K562 (cell line): ENCODE data around the gene SEC14L5. TPM values are rescaled to one million over a fixed set of nuclear protein-coding genes. Genes with fewer than 3 reads are reported as not detected.

Experiments
- ATAC-seq: fragments of 200-7000 bp; cut with Tn5 transposase; 3 replicates; pipeline ENCODE4 v1.9.1; 2020; ENCODE audit warnings: moderate library complexity
- BruUV-seq: library from RNA; stranded (reverse); fragments of 400-500 nt; replicated peaks from 2 replicates; lab custom pipeline; 2021; lab: Mats Ljungman, UMichigan
- CTCF ChIA-PET: fragments of 300-600 bp; formaldehyde crosslinking; extraction: SDS; loops from one replicate; lab custom pipeline; 2021; ENCODE audit warnings: low intra/inter-chr PET ratio; lab: Yijun Ruan, JAX
- POLR2A ChIA-PET: fragments of 300-600, 350-650 bp; sonication (Branson Sonifier 250); formaldehyde crosslinking; extraction: SDS; loops from one replicate; lab custom pipeline; 2021; ENCODE audit warnings: antibody characterized with exemption, inconsistent platforms; lab: Yijun Ruan, JAX
- DNase-seq, 4 experiments: peaks; one replicate each; pipeline versions ENCODE4 v3.0.0 to v3.0.0-alpha.2; 2011 to 2018; ENCODE audit warnings: low spot score in 3 of 4, mixed read lengths in 3 of 4; ENCODE audit errors: extremely low read depth in 1 of 4
- FAIRE-seq: peaks from 2 replicates; lab custom pipeline; 2011; peaks lifted over from hg19 to GRCh38; lab: Jason Lieb, UNC
- H2AFZ ChIP-seq: 2 replicates; pipeline ENCODE4 v1.6.0; 2011; ENCODE audit warnings: low read depth, low read length, control low read depth, inconsistent platforms
- H3K27ac ChIP-seq: fragments of 200-600 bp; 3 replicates; pipeline ENCODE4 v1.8.0; 2011; ENCODE audit warnings: low read depth, mild to moderate bottlenecking, control low read depth, inconsistent platforms, low read length, moderate library complexity, mixed read lengths; ENCODE audit errors: extremely low read depth
- H3K27me3 ChIP-seq, 2 experiments: fragments of 300-600 bp in 1 of 2; 2 replicates in 1 of 2; 3 replicates in 1 of 2; pipeline versions ENCODE4 v1.6.0 to v1.8.0; 2011; ENCODE audit warnings: inconsistent platforms in 2 of 2, low read length in 2 of 2, mild to moderate bottlenecking in 1 of 2, mixed read lengths in 1 of 2, moderate library complexity in 1 of 2; ENCODE audit not compliant: control insufficient read depth in 2 of 2, insufficient read depth in 2 of 2
- H3K36me3 ChIP-seq: fragments of 300-600 bp; 3 replicates; pipeline ENCODE4 v1.8.0; 2011; ENCODE audit warnings: mild to moderate bottlenecking, low read length, inconsistent platforms; ENCODE audit not compliant: control insufficient read depth, insufficient read depth
- H3K4me1 ChIP-seq, 2 experiments: fragments of 200-600 bp in 1 of 2; replicated peaks in 1 of 2; 2 replicates in 1 of 2; 3 replicates in 1 of 2; pipeline versions ENCODE4 v1.5.1 to v1.8.0; 2011; ENCODE audit warnings: inconsistent platforms in 2 of 2, low read length in 2 of 2, mild to moderate bottlenecking in 1 of 2, mixed read lengths in 1 of 2, moderate library complexity in 1 of 2; ENCODE audit not compliant: control insufficient read depth in 2 of 2, insufficient read depth in 2 of 2
- H3K4me2 ChIP-seq: 2 replicates; pipeline ENCODE4 v1.6.1; 2011; ENCODE audit warnings: low read length, control low read depth, inconsistent platforms, mixed read lengths; ENCODE audit not compliant: insufficient read depth
- H3K4me3 ChIP-seq: fragments of 200-600 bp; sonication (generic), shearing (Covaris generic); 2 replicates; pipeline ENCODE4 v1.5.1; 2016; ENCODE audit warnings: control low read depth, inconsistent platforms
- H3K79me2 ChIP-seq: fragments of 200-600 bp; 3 replicates; pipeline ENCODE4 v1.8.0; 2011; ENCODE audit warnings: low read length, inconsistent platforms; ENCODE audit not compliant: control insufficient read depth, insufficient read depth
- H3K9ac ChIP-seq, 2 experiments: 2 replicates each; pipeline versions ENCODE4 v1.6.0 to v1.6.1; 2011; ENCODE audit warnings: low read depth in 2 of 2, low read length in 2 of 2, control low read depth in 1 of 2, inconsistent platforms in 1 of 2, mild to moderate bottlenecking in 1 of 2, mixed read lengths in 1 of 2; ENCODE audit not compliant: insufficient read depth in 1 of 2
- H3K9me1 ChIP-seq: one replicate; pipeline ENCODE4 v1.6.0; 2011; ENCODE audit warnings: inconsistent platforms, mild to moderate bottlenecking, low read length, moderate library complexity; ENCODE audit not compliant: control insufficient read depth, insufficient read depth
- H3K9me3 ChIP-seq: replicated peaks from 2 replicates; pipeline ENCODE4 v1.5.1; 2011; ENCODE audit warnings: low read depth, low read length, inconsistent platforms; ENCODE audit not compliant: control insufficient read depth, insufficient read depth
- H4K20me1 ChIP-seq: replicated peaks from 2 replicates; pipeline ENCODE4 v1.6.1; 2011; ENCODE audit warnings: low read length, inconsistent platforms, mixed read lengths; ENCODE audit not compliant: control insufficient read depth, insufficient read depth
- HDGF ChIP-seq: fragments of 450-650 bp; IDR thresholded peaks from 2 replicates; pipeline ENCODE4 v1.6.1; 2016
- KDM5B ChIP-seq: fragments of 200-600 bp; sonication (generic); IDR thresholded peaks from 2 replicates; pipeline ENCODE4 v1.6.1; 2012; ENCODE audit warnings: low read depth, mild to moderate bottlenecking, moderate library complexity, low read length, control low read depth, inconsistent platforms; ENCODE audit not compliant: insufficient replicate concordance
- MGA ChIP-seq: fragments of 450-650 bp; IDR thresholded peaks from 2 replicates; pipeline ENCODE4 v1.6.1; 2016; ENCODE audit warnings: mild to moderate bottlenecking, moderate library complexity
- NKRF ChIP-seq: fragments of 450-650 bp; IDR thresholded peaks from 2 replicates; pipeline ENCODE4 v1.6.1; 2016; ENCODE audit warnings: borderline replicate concordance
- TBP ChIP-seq: optimal IDR thresholded peaks from 2 replicates; pipeline ENCODE3; 2011; ENCODE audit warnings: low read depth, low read length, improper control_type of control experiment
- ZBTB26 ChIP-seq: fragments of 450-650 bp; formaldehyde crosslinking; IDR thresholded peaks from 2 replicates; pipeline ENCODE4 v1.4.0; 2022; ENCODE audit warnings: missing genetic modification characterization
- ZNF143 ChIP-seq: sonication (generic); formaldehyde crosslinking; IDR thresholded peaks from 2 replicates; pipeline ENCODE4 v1.9.0; 2022; ENCODE audit warnings: mild to moderate bottlenecking, missing genetic modification reagents
- ZNF586 ChIP-seq: fragments of 450-650 bp; formaldehyde crosslinking; conservative IDR thresholded peaks from 2 replicates; pipeline ENCODE4 v1.4.0; 2020; ENCODE audit warnings: mild to moderate bottlenecking, moderate library complexity
- WGBS: fragments of 100-300 bp; shearing (Covaris generic); methylation state at CpG from one replicate; pipeline ENCODE4 v1.1.6; 2016; ENCODE audit warnings: low coverage, mixed read lengths; ENCODE audit not compliant: insufficient coverage; ENCODE audit errors: missing lambda C conversion rate; 5-methylcytosine and 5-hydroxymethylcytosine counted together
- in situ Hi-C: fragments of 300-500 bp; cut with MboI; formaldehyde crosslinking; loops from 4 replicates; pipeline ENCODE4 v1.15.0; 2018; ENCODE audit warnings: inconsistent platforms, mixed read lengths
- intact Hi-C: fragments of 100-400 bp; cut with micrococcal nuclease; formaldehyde crosslinking; loops from 2 replicates; pipeline ENCODE4 v1.14.2; 2022
- polyA plus RNA-seq, 8 experiments: library from polyadenylated mRNA; depleted of rRNA in 4 of 8; stranded (reverse) in 5 of 8; unstranded in 3 of 8; fragments of >200 nt; fragmentation: Nextera tagmentation in 2 of 8; fragmentation: Illumina TruSeq in 1 of 8; extraction: Ambion mirVana in 2 of 8; extraction: Trizol in 1 of 8; gene quantifications; 2 replicates each; pipeline versions ENCODE4 v1.2.1 to v1.2.3, GENCODE V29; 2011 to 2014; ENCODE audit warnings: inconsistent platforms in 1 of 8, missing spikeins in 1 of 8
- total RNA-seq, 7 experiments: library from RNA; depleted of rRNA in 6 of 7; stranded (reverse); fragments of >200 nt in 6 of 7; fragmentation: Illumina TruSeq in 2 of 7; extraction: Trizol in 2 of 7; gene quantifications; 2 replicates each; pipeline versions ENCODE4 v1.2.1 to v1.2.3, GENCODE V29; 2011 to 2021; ENCODE audit warnings: low replicate concordance in 1 of 7

The SEC14L5 gene
- total and polyA plus RNA-seq, 9 of the 15 experiments (the other 6 are each of a cell fraction or from before 2014, with no cell fraction given) = 0.11 TPM; not detected in 8

- Histone ChIP-seq H3K4me1 (peaks cover 0 to 4% of the 10 kb centered on the region in 2 experiments; a peak in 1 of 5 replicates), H3K9me3 (no peaks in the 10 kb centered on the region)
- intact Hi-C loops = no loop called here
- no peak for TF ChIP-seq ZNF143
- TF ChIP-seq ZNF586 (CRISPR knock-in tag) = no peak
- TF ChIP-seq HDGF = no peak
- no peak for TF ChIP-seq KDM5B
- no peak for TF ChIP-seq NKRF
- TF ChIP-seq ZBTB26 (CRISPR knock-in tag) = no peak
- no peak for TF ChIP-seq TBP
- TF ChIP-seq MGA = no peak
Measured at GRCh38 chr16:4910828-4911227, 47.3 kb upstream of the SEC14L5 start.

More at GRCh38 chr16:4910828-4911227, 47.3 kb upstream of the SEC14L5 start:
- DNase-seq (no peak), FAIRE-seq (no peak), ATAC-seq (no peak)
- ChIA-PET CTCF (no interaction called here), POLR2A (interaction anchor here (1.2 kb wide), 1 partner anchor 15 kb away, joined by 3 read pairs; no protein-coding TSS in a partner anchor)
- Histone ChIP-seq H3K9me1 (no peaks in the 10 kb centered on the region), H3K36me3 (no peaks in the 10 kb centered on the region), H3K27me3 (peaks cover 6 to 34% of the 10 kb centered on the region in 2 experiments; a peak in 3 of 5 replicates), H4K20me1 (no peaks in the 10 kb centered on the region), H3K27ac (no peak overlapping the region), H3K79me2 (no peaks in the 10 kb centered on the region), H3K4me3 (no peak overlapping the region), H2AFZ (no peak overlapping the region), H3K9ac (0 out of 4 replicates have a peak overlapping the region, but pooled peaks of 1 of the 2 experiments have one; percentile 52), H3K4me2 (no peak overlapping the region)
- in situ Hi-C loops = no loop called here
- 8% methylated on average over 7 of the region's 12 CpGs for WGBS
- BruUV-seq = no TSS peak
